NCI-H2171 treated with DMSO at 0.1 percent for 48 hours (cell line): ENCODE results near the gene GALNT14.

ENCODE experiments used
- DNase-seq: peaks from one replicate; lab custom pipeline; 2025; lab: John Stamatoyannopoulos, UW

GALNT14 gene

DNA sequence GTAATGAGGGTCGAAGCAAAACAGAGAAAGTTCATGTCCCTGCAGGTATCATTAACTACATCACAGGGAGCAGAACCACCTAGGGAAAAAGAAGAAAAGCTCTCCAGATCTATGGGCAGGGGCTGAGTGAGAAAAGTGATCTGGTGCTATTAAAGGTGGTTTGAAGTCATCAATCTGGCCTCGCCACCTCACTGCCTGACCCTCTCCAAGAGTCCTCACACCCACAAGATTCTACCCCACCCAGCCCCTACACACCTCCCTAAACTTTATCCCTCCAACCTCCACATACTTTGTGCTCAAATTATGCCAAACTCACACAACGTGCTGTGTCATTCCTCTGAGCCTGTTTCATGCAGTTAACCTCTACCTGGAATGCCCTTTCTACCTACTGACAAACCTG lies 2.2 kb downstream of the GALNT14 start:
- no peak for DNase-seq

DNA sequence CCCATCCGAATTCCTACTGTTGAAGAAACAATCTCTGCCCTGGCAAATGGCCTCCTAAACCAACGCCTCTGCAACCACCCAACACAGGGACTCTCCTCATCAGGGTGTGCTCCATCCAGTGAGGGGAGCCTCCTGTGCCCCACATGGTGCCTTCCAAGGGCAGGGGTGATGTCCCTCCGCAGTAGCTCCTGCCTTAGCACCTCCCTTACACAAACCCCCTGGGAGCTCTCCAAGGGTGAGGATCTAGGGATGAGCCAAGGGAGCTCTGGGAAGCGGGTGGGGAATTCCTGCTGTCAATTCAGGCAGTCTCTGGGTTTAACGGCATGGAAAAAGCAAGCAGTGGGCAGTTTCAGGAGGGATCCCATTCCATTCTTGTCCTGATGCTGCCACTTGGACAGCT lies 3.8 kb downstream of the GALNT14 start:
- no peak for DNase-seq

DNA sequence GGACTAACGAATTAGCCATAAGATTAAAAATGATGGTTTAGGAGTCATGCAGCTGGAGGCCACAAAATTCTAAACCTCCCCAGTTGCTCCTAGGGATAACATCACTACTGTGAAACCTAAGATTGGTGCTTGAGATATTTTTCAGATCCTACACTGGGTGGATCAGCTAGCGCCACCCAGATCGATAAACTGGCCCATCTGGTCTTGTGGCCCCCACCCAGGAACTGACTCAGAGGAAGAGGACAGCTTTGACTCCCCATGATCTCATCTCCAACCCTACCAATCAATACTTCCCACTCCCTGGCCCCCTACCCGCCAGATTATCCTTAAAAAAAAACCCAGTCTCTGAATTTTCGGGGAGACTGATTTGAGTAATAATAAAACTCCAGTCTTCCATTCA lies 5.5 kb downstream of the GALNT14 start:
- no peak for DNase-seq

DNA sequence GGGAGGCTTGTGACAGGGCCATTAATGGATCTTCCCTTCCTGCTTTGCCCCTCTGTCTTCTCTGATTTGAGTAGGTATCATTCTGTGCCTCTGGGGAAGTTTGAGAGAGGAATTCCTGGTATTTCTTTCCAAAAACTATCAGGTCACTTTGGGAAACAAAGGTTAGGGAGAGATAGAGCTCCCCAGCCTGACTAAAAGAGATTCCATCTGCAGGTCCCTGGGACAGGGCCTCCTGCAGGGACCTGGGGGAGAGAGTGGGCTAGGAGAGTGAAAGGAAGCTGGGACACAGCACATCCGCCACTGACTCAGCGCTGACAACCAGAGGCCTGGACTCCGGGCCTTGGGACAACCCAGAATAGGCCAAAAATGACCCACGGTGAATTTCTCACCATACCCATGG lies 6.4 kb downstream of the GALNT14 start:
- DNase-seq, result no peak

DNA sequence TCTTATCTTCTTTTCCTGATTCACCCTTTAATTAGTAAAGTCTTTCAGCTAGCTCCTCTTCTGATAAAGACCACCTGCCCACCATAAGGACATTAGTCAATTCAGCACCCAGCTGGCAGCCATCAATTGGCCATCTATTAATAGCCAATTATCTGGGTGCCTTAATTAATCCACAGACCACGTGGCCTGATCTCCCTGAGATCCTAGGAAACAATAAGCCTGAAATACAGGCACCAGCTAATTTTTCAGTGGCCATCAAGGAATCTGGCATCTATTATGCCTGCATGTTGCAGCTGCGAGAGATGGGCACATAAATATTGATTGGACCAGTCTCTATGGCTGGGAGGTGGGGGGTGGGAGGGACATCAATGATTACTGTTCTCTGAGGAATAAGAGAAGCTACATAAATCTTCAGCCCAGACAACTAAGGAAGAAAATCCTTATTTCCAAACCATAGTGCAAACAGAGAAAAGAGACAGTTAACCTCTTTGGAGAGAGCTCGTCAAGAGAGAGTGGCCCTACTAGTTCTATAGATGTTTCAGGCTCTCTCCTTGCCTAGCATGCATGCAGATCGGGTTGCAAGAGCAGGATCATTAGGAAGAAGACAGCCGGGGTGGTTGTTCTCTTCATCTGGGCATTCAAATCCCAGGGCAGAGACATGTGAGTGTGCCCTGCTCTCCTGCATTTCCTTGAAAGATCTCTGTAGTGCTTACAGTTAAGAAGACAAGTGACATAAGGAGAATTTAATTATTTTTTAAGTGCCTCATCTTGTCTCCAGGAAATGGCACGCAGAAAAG lies 8.7 kb downstream of the GALNT14 start:
- DNase-seq, result no peak

DNA sequence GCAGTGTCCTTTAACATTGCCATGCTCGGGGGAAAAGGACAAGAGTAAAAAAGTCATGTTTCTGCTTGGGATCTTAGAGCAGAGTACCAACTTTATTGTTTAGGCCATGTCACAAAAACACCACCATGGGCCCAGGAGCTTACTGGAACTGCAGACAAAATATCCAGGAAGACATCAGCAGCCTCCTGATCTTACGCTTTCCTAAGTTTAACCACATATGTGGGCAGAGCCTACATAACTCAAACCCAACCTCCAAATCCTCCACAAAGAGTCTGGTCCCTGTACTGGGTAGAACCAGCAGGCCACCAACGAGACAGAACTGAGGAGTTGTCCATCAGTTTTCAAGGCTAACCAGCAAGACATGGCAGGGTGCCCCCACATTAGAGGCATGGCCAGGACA lies 10.3 kb downstream of the GALNT14 start:
- DNase-seq, result no peak

DNA sequence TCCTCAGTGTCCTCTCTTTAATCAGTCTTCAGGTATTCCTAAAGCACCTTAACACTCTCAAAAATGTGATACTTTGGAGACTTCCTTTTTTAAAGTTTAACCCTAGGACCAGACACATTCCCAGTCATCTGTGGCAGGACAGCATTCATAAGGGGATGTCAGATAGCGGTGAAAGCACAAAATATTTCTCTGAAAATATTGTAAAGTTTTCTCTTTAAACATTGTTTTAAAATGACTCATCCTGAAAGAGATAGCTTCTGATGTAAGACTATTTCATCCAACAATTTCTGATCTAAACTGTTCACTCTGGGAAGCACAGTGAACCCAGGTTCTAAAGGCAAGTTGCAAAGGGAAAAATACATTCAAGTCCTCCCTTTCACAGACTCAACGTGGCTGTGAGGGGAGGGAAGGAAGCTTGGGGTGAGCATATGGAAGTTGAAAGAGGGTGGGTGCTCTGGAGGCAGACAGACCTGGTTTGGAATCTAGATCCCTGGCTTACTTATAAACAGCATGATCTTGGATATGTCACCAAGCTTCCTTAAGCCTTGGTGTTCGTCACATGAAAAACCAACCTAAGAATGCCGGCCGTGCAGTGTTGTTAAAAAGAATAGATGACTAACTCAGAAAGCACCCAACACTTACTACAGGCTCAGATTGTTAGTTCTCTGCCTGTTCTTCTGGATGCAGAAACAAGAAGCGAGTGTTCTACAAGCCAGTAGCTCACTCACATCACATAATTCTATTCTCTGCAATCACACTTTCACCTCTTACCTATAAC lies 12.1 kb downstream of the GALNT14 start:
- DNase-seq, result no peak

DNA sequence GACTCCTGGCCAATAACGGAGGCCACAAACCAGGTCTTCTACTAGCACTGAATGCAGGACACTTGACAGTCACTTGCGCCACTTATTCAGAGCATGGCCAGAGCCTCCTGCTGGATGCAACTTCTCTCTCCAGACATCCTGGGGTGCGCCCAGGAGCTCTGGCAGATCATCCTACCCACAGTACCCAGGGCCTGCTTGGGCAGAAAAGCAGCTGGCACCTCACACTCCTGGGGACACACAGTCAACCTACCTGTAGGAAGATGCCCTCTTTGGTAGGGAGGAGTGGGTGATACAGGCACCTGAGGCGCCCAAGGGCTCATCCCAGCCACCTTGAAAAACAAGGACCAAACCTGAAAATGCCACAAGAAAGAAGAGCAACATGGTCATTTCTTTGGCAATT lies 13.3 kb downstream of the GALNT14 start:
- no peak for DNase-seq

DNA sequence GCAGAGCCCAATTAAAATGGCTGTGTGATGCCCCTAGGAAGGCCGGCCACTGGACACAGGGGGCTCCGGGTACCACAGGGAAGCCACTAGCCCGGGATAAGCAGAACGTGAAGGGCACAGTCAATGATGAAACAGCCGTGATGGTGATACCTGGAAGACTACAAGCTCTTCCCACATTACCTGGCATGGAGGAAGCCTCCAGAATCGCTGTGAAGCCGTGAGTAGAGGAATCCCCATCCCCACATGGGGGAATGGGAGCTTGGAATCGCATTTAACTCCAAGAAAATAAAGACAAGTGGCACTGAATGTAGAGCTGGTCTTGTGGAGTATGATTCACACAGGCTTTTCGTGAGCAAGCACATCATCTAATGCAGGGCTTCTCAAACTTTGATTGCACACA lies 16.1 kb downstream of the GALNT14 start:
- no peak for DNase-seq

DNA sequence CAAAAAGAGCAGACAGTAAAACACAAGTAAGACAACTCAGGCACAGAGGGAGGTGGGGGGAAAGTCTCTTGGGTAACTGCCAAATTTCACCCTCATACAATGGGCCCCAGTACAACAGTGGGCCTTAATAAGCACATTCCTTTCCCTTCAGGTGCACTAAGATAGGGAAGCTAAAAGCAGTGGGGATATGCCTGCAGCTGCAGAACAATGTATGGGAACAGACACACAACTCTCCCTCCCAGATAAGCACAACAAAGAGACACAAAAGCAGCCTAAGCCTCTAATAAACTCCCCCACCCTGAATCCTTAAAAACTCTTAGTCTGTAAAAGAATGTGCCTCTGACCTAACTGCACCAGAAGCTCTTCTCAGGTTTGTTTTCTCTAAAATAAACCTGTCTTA lies 24.5 kb downstream of the GALNT14 start:
- no peak for DNase-seq

DNA sequence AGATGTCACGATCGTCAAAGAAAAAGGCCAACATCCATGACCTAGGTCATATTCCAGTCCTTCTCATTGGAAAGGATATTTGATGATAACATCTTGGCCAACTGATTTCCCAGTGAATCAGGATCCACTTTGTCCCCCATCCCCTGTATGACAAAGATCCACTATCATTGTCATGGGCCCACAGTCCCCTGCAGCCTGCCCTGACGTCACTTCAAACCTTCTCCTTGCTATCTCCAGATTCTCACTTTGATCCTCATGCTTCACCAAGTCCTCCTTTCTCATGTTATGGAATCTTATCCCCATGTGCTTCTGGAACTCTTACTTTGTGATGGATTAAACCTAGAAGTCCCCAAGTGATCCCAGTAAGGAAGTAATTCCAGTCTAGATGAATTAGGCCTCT lies 25.7 kb downstream of the GALNT14 start:
- no peak for DNase-seq

DNA sequence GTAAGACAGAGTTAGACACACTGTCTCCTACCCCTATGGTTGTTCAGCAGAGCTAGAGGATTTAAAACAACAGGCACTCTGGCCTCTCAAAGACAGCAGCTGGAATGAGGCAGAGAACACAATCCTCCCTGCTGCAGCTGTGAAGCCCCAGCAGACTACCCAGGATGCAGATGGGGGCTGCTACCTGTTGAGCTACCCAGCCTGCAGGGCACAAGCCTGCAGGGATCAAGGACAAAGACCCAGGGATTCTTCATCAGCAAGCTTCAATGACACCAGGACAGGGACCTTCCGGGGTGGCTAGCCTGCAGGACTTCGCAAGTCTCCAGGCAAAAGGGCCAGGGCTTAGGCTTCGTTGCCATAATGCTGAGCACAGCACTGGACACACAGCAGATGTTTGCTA lies 27.2 kb downstream of the GALNT14 start:
- DNase-seq, result no peak

DNA sequence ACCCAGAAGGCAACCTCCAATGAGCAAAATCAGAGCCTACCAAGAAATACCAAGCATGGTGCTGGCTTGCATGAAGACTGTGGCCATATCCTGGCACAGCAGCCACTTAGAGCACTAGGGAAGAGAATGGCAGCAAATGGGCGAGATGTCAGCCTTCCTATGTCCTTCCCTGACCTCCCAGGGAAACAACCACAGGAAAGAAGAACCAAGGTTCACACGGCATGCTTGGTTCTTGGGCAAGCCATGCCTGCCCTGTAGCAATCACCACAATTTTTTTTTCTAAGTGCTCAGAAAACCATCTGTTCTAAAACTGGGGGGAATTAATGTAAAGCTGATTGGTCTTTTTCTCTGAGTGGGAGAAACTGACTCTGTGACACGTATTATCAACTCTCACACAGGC lies 27.8 kb downstream of the GALNT14 start:
- no peak for DNase-seq

DNA sequence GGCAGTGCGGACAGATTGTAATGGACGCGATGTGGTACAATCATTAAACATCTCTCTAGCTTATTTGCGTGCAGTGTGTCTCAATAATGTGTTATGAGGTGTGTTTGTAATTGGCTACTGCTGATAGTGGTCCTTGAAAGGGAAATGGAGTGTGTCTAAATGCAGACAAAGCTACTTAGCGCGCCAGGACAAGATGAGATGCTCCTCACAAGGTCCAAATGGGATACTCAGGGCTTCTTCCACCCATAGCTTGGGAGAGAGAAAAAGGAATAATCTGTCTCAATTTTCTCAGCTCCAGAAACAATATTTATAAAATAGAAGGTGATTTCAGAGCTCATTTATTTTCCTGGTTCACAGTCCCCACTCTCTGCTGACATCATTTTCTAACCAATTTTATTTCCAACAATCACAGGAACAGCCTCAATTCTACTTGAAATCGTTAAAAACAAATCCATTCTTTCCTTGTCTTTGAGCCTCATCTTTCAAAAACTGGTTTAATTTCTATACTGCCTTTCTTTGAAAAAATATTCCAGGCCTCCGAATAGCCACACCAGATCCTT lies 28.5 kb downstream of the GALNT14 start:
- no peak for DNase-seq

DNA sequence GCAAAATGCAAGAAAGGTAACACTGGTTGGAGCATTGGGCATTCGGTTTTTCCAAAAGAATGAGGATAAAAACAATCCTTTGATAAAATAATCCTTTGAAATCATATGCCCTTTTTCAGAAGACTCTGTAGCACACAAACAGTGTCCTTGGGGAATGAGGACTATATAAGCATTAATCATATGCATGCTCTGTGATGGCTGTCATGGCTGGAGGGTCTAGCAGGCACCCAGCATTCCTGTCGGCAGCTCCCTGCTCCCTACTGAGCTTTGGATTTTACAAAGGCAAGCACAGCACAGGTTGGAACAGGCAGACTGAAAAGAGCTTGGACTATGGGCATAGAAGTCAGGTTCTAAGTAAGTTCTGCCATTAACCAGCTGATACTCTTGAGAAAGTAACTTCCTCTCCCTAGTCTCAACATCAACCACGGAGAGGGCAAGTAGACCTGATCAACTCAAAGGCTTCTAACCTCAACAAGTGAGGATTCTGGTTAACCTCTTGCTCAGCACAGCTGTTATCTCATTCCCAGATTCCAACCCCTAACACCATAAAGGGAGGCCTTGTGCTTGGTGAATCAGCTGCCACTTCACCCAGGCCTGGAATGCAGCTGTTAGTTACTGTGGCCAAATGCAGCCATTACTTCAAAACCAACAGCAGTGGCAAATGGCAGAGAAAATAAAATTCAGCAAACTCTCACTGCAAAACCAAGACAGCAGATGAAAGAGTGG lies 29.5 kb downstream of the GALNT14 start:
- no peak for DNase-seq

DNA sequence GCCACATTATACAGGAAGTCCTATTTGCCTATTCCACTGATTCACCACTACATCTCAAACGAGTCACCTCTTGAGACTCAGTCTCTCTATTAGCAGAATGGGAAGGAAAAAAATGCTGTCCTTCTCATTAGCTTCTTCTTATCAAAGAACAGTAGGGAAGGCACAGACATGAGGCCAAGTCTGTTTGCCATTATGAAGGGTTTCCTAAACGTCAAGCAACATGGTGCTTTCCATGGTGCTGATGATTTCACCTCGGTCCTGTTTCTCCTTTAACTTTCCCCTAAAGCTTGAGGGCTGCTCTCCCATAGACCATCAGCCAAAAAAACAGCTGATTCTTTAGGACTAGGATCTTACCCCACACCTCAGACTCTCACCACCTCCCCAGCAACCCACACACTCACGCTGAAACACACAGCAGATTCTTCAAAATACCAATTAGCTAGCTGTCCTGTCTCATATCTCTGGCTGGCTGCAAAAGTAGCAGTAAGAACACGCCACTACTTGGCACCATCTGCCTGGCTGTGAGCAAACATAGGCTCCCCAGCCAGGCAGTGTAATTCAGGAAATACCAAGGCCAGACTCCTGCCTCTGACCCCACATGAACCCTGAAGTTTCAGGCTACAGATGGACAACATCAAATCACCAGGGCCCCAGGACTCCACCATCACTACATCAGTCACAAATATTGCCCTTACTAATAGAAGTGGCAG lies 30.5 kb downstream of the GALNT14 start:
- no peak for DNase-seq

DNA sequence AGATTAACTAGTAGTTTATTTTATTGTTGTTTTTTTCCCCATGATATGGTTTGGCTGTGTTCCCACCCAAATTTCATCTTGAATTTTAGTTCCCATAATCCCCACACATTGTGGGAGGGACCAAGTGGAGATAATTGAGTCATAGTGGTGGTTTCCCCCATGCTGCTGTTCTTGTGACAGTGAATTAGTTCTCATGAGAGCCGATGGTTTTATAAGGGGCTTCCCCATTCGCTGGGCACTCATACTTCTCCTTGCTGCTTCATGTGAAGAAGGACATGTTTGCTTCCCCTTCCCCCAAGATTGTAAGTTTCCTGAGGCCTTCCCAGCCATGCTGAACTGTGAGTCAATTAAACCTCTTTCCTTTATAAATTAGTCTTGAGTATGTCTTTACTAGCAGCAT lies 36.5 kb downstream of the GALNT14 start:
- DNase-seq, result no peak

DNA sequence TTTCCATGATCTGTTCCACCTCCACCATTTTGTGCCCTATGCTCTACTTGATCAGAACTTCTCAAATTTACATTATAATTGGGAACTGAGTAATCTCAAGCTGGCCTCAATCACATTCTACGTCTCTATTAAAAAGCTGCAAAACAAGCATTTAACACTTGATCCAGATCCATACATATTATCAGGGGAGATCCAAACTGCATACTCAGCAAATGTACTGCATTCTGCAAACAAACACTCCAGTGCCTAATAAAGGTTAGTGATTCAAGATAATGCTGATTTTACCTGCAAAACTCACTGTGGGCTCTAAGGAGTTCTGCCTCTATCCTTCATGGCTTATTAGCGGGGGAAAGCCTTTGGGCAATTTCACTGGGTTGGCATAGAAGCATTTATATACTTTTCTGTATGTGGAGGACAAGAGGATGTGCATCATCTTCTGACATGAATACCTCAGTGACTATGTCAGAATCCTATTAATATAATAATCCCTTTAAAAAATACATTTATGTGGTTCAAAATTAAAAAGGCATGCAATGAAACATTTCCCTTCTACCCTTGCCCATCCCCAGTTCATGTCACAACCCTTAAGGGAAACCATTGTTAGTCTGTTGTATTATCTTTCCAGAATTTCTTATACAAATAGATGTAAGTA lies 40.2 kb downstream of the GALNT14 start:
- no peak for DNase-seq

DNA sequence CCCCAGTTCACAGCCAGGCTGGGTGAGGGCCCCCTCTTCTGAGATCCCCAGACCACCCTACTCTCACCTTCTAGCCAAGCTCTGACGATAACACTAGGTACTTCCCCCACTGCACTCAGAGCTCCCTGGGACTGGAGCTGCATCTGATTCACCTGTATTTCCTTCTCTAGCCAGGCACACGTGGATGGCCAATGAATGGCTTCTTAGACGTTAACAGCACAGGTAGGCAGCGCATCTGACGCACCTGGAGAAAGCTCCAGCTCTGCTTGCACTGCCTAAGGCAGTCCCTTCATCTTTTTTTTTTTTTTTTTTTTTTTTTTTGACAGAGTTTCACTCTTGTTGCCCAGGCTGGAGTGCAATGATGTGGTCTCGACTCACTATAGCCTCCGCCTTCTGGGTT lies 48.1 kb downstream of the GALNT14 start:
- DNase-seq, result no peak

DNA sequence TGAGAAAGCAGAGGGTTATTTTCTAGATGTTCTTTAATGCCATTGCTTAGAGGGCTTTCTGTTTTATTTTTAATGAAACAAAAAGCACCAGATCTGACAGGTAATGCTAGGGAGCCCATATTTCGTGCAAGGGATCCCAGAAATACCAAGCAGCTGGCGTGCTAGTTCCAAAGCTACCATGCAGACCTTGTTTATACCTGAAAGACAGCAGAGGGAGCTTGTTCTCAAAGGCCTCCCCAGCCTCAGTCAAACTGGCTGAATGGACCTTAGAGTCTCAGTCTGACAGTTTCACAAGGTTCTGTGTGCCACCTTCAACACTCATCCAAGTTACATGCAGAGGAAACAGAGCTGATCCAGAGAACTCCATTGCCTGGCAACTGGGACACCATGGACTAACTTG lies 48.6 kb downstream of the GALNT14 start:
- DNase-seq, result no peak

DNA sequence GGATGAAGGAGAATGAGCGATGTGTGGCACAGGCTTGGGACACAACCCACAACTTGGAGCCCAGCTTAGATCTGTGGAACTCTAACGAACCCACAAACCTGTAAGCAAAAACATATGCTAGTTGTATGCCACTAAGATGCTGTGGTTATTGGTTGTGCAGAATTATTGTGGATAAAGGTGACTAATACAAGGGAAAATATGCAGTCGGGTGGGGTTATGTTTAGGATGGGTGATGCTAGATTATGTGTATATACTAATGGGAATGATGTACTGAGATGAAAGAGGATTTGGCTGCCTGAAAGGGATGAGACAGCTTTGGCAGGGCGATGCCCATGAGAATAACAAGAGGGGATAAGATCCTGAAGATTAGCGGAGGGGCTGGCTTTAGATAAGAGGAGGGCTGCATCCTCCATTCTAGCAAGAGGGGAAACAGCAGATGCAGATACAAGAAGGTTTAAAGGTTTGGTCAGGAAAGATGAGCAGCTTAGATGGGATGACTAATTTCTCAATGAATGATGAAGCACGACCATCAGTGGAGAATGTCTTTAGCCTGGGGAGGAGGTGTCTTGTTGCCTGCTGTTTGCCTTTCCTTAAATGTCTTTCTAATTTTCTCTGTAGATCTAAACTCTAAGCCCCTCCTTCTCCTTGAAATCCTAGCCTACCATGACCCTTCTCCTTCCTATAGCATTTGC lies 49.6 kb downstream of the GALNT14 start:
- DNase-seq, result no peak
